ENCODE data around the gene NRIP1. TPM values are rescaled to one million over a fixed set of nuclear protein-coding genes. Genes with fewer than 3 reads are reported as not detected.

Gene NRIP1
- total and polyA plus RNA-seq, 2 of the 8 experiments (the other 6 are each of a cell fraction or from before 2014, with no cell fraction given), result 1.5 to 9.3 TPM

- DNase-seq (ENCODE audit: low read depth in 1 of 2, low spot score in 2 of 2) (no peak), FAIRE-seq (no peak)
- H3K14ac ChIP-seq (ENCODE audit: insufficient read length), result no peak overlapping the region
- H2BK12ac ChIP-seq (ENCODE audit: low read depth, low read length), result no peak overlapping the region
- 0 out of 4 replicates have a peak, but pooled peaks cover 0 to 3% of the 10 kb centered on the region in 2 experiments for H3K79me2 ChIP-seq (ENCODE audit: control insufficient read depth in 1 of 2, insufficient read depth in 2 of 2, low read length in 2 of 2)
- H3K18ac ChIP-seq (ENCODE audit: extremely low read depth, low read length), result no peak overlapping the region
- no peak overlapping the region for H2AK5ac ChIP-seq (ENCODE audit: low read depth, low read length)
- H4K91ac ChIP-seq (replicated peaks; ENCODE audit: insufficient read length, low read length), result no peak overlapping the region
- H4K8ac ChIP-seq (ENCODE audit: extremely low read depth, insufficient read depth, low read length), result no peak overlapping the region
- H3K4ac ChIP-seq (replicated peaks; ENCODE audit: insufficient read length, low read depth, low read length), result no peak overlapping the region
- H2BK15ac ChIP-seq (ENCODE audit: low read length), result no peak overlapping the region
- no peaks in the 10 kb centered on the region for H3K4me1 ChIP-seq (replicated peaks in 1 of 4; ENCODE audit: control insufficient read depth in 3 of 4, insufficient read depth in 4 of 4, low read length in 3 of 4)
- H3K27ac ChIP-seq (ENCODE audit: low read depth, low read length), result no peak overlapping the region
- no peak overlapping the region for H2AFZ ChIP-seq (ENCODE audit: low read length)
- no peak overlapping the region for H3K4me3 ChIP-seq (ENCODE audit: extremely low read depth in 1 of 4, insufficient read depth in 2 of 4, low read depth in 3 of 4, low read length in 4 of 4)
- no peaks in the 10 kb centered on the region for H3K79me1 ChIP-seq (ENCODE audit: low read depth, low read length)
- H3K36me3 ChIP-seq (ENCODE audit: control insufficient read depth in 2 of 4, insufficient read depth in 4 of 4, low read length in 3 of 4), result no peaks in the 10 kb centered on the region
- H3K4me2 ChIP-seq (ENCODE audit: insufficient read depth in 1 of 2, low read depth in 2 of 2, low read length in 2 of 2), result no peak overlapping the region
- no peak overlapping the region for H2BK20ac ChIP-seq (ENCODE audit: low read length)
- H2BK120ac ChIP-seq (replicated peaks; ENCODE audit: low read depth, low read length), result no peak overlapping the region
- peaks cover 0 to 2% of the 10 kb centered on the region in 2 experiments for H4K20me1 ChIP-seq (replicated peaks in 1 of 2; ENCODE audit: control insufficient read depth in 1 of 2, insufficient read depth in 2 of 2, low read length in 2 of 2)
- H3K23me2 ChIP-seq (ENCODE audit: low read depth, low read length), result no peaks in the 10 kb centered on the region
- H3K27me3 ChIP-seq (replicated peaks in 1 of 4; ENCODE audit: control insufficient read depth in 3 of 4, extremely low read depth in 1 of 4, insufficient read depth in 3 of 4, low read length in 3 of 4), result no peaks in the 10 kb centered on the region
- TF ChIP-seq ATF3 (IDR thresholded peaks at IDR 0.05; ENCODE audit: insufficient read depth, low read depth, low read length) (no peak), JUND (IDR thresholded peaks at IDR 0.05; ENCODE audit: low read length) (no peak), BACH1 (IDR thresholded peaks at IDR 0.05; ENCODE audit: low read length) (no peak), USF2 (IDR thresholded peaks at IDR 0.05; ENCODE audit: low read length) (no peak), TCF12 (IDR thresholded peaks at IDR 0.05; ENCODE audit: low read depth, low read length) (no peak), TEAD4 (IDR thresholded peaks at IDR 0.05; ENCODE audit: low read depth, low read length) (no peak), POLR2AphosphoS5 (IDR thresholded peaks at IDR 0.05; ENCODE audit: low read depth, low read length) (no peak), JUN (IDR thresholded peaks at IDR 0.05; ENCODE audit: low read depth, low read length) (no peak), CREB1 (IDR thresholded peaks at IDR 0.05) (no peak), CHD1 (IDR thresholded peaks at IDR 0.05; ENCODE audit: low read depth, low read length) (no peak), GTF2F1 (IDR thresholded peaks at IDR 0.05; ENCODE audit: borderline replicate concordance, low read depth, low read length) (no peak), HDAC2 (IDR thresholded peaks at IDR 0.05; ENCODE audit: borderline replicate concordance in 1 of 2, low read depth in 2 of 2, low read length in 2 of 2) (no peak)
- H4K5ac ChIP-seq (ENCODE audit: insufficient read length, low read depth, low read length), result no peak overlapping the region
- WGBS, 2 experiments (ENCODE audit: extremely low coverage in 1 of 2, insufficient coverage in 1 of 2, insufficient read length in 1 of 2, insufficient replicate concordance in 2 of 2, low coverage in 1 of 2, low lambda C conversion rate in 2 of 2, missing lambda C conversion rate in 1 of 2), result 88% methylated on average over 2 of the region's 2 CpGs; no CpG with 5 or more reads in 1 of the 2 experiments
- POLR2A ChIA-PET (ENCODE audit: partially characterized antibody), result no interaction called here
- no peak overlapping the region for H3K23ac ChIP-seq (ENCODE audit: insufficient read length)
- CTCF ChIA-PET (ENCODE audit: partially characterized antibody), result interaction anchor here (1.3 kb wide), 1 partner anchor 12 kb away, joined by 3 read pairs; no protein-coding TSS in a partner anchor
- no peak overlapping the region for H3K56ac ChIP-seq (replicated peaks; ENCODE audit: insufficient read length, low read depth, low read length)
- no peaks in the 10 kb centered on the region for H3K9me3 ChIP-seq (ENCODE audit: insufficient read depth in 2 of 2, low read depth in 1 of 2, low read length in 1 of 2)
- H3K9ac ChIP-seq (replicated peaks in 1 of 4; ENCODE audit: extremely low read depth in 1 of 4, low read depth in 3 of 4, low read length in 3 of 4), result no peak overlapping the region
- H2BK5ac ChIP-seq (ENCODE audit: low read depth, low read length), result no peak overlapping the region
Measured at GRCh38 chr21:15026370-15026769, 38.4 kb downstream of the NRIP1 start.
